Mucosa of descending colon (tissue), 3 donors: ENCODE results near the gene IFT122. TPM values are rescaled to one million over a fixed set of nuclear protein-coding genes. Genes with fewer than 3 reads are reported as not detected.

Experiments
- ATAC-seq: fragments of 200-7000 bp; cut with Tn5 transposase; one replicate; pipeline ENCODE4 v1.9.1; 2020; ENCODE audit warnings: mild to moderate bottlenecking, moderate library complexity
- DNase-seq, 3 donors: peaks; one replicate each; pipeline ENCODE4 v3.0.0-alpha.2; 2020
- H3K36me3 ChIP-seq: fragments of 200-600 bp; one replicate; pipeline ENCODE4 v1.8.0; 2021; ENCODE audit warnings: low read depth, mild to moderate bottlenecking
- H3K4me1 ChIP-seq: fragments of 200-600 bp; one replicate; pipeline ENCODE4 v1.8.0; 2021; ENCODE audit warnings: low read depth, mild to moderate bottlenecking
- H3K4me3 ChIP-seq: fragments of 200-600 bp; one replicate; pipeline ENCODE4 v1.8.0; 2021; ENCODE audit warnings: mild to moderate bottlenecking
- H3K9me3 ChIP-seq: fragments of 200-600 bp; one replicate; pipeline ENCODE4 v1.8.0; 2021; ENCODE audit warnings: mild to moderate bottlenecking
- CTCF ChIP-seq: fragments of 200-600 bp; IDR thresholded peaks from one replicate; pipeline ENCODE4 v1.8.0; 2022; ENCODE audit warnings: antibody characterized with exemption, mild to moderate bottlenecking
- intact Hi-C, 2 donors: fragments of 100-400 bp; cut with DNase I in 1 of 2; cut with micrococcal nuclease in 1 of 2; formaldehyde crosslinking; loops; one replicate each; pipeline versions ENCODE4 v1.11.0 to v1.11.1; 2022; cut with DNase I, micrococcal nuclease
- total RNA-seq, 3 donors: library from RNA; stranded (reverse); fragmentation: NEBNext Ultra II Directional in 2 of 3; extraction: Animal tissue kit (Norgen Biotek cat#: 25700) in 2 of 3; gene quantifications; one replicate each; pipeline versions ENCODE4 v1.2.1 to v1.2.4, GENCODE V29; 2021 to 2023
- donor health status: DM: no; HTN: no; CAD: no; lungs with moderate emphysema.
- donor health status: DM: no; HTN: no; CAD: no.
- donor health status: DM: no; HTN: yes; CAD: no.

Gene IFT122
- total RNA-seq, 3 donors from 2014 or later, result 24.6 to 35.0 (median 29.6) TPM

- peak; percentile 57 for TF ChIP-seq CTCF
- ATAC-seq (peak; percentile 96), DNase-seq (peak; percentile 69 to 93 (median 74))
- no peaks in the 10 kb centered on the region for H3K36me3 ChIP-seq
- H3K4me3 ChIP-seq, result peak overlapping the region; percentile 54
- H3K4me1 ChIP-seq, result peaks cover 7% of the 10 kb centered on the region
- intact Hi-C loops, result no loop called here
- no peaks in the 10 kb centered on the region for H3K9me3 ChIP-seq
Measured at GRCh38 chr3:129399145-129399894, 40.7 kb upstream of the IFT122 start.

- intact Hi-C loops, result no loop called here
- no peak for ATAC-seq
- H3K4me3 ChIP-seq, result no peak overlapping the region
Measured at GRCh38 chr3:129399895-129400357, 40.1 kb upstream of the IFT122 start.

GRCh38 chr3:129402210-129402609, 37.8 kb upstream of the IFT122 start:
- Histone ChIP-seq H3K4me3 (no peak overlapping the region), H3K4me1 (peaks cover 7% of the 10 kb centered on the region), H3K36me3 (no peaks in the 10 kb centered on the region), H3K9me3 (no peaks in the 10 kb centered on the region)
- no peak for TF ChIP-seq CTCF
- DNase-seq (no peak), ATAC-seq (no peak)
- intact Hi-C loops, result no loop called here

More at GRCh38 chr3:129399895-129400357, 40.1 kb upstream of the IFT122 start:
- no peaks in the 10 kb centered on the region for H3K36me3 ChIP-seq
- no peaks in the 10 kb centered on the region for H3K9me3 ChIP-seq
- TF ChIP-seq CTCF, result no peak
- no peak for DNase-seq
- H3K4me1 ChIP-seq, result peaks cover 7% of the 10 kb centered on the region

GRCh38 chr3:129402616-129403015, 37.4 kb upstream of the IFT122 start:
- Histone ChIP-seq H3K36me3 (no peaks in the 10 kb centered on the region), H3K4me3 (no peak overlapping the region), H3K9me3 (no peaks in the 10 kb centered on the region), H3K4me1 (peaks cover 7% of the 10 kb centered on the region)
- ATAC-seq, result no peak
- no peak for TF ChIP-seq CTCF
- DNase-seq, result no peak
- intact Hi-C loops, result no loop called here

DNA sequence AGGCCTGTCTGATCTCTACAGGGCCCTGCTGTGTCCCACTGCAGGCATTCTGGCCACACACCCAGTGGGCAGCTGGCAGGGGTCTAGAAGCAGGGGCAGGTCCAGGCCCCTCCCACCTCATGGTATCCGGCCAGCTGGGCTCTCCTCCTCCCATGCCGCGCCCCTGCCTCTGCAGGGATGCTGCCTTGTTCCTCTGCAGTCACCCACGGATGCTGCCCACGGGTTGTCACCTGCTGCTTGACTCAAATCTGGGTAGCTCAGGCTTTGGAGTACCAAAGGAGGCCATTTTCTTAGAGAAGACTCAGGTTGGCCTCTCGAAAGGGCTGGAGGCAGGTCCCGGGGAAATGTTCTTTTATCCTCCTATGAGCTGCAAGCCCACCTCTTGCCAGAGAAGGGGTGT, 36.6 kb upstream of the IFT122 start:
- intact Hi-C loops, result no loop called here
- no peak for TF ChIP-seq CTCF
- Histone ChIP-seq H3K9me3 (no peaks in the 10 kb centered on the region), H3K4me3 (no peak overlapping the region), H3K36me3 (no peaks in the 10 kb centered on the region), H3K4me1 (peaks cover under 1% of the 10 kb centered on the region)
- DNase-seq, result no peak
- ATAC-seq, result no peak
